Measurements from ENCODE around the gene GPC1. TPM values are rescaled to one million over a fixed set of nuclear protein-coding genes. Genes with fewer than 3 reads are reported as not detected.

GPC1 gene
- total and polyA plus RNA-seq, 2 donors (not counting 3 experiments of a cell fraction or from before 2014, with no cell fraction given): 9.6 to 31.1 TPM

GRCh38 chr2:240449764-240450531 is 14.5 kb downstream of the GPC1 start:
- Histone ChIP-seq H3K4me3 (replicated peaks in 1 of 3; ENCODE audit: insufficient read depth in 1 of 3, low read depth in 1 of 3, low read length in 3 of 3) (no peak overlapping the region), H3K27ac (ENCODE audit: insufficient read depth, low read depth, low read length) (no peak overlapping the region), H2AFZ (ENCODE audit: low read depth, low read length) (no peak overlapping the region), H3K27me3 (ENCODE audit: control insufficient read depth in 2 of 2, insufficient read depth in 2 of 2, low read length in 2 of 2) (peaks cover 10 to 17% of the 10 kb centered on the region in 2 experiments), H3K4me2 (ENCODE audit: insufficient read depth, low read length) (no peak overlapping the region), H3K36me3 (ENCODE audit: control insufficient read depth in 2 of 2, extremely low read depth in 1 of 2, insufficient read depth in 2 of 2, low read length in 2 of 2) (no peaks in the 10 kb centered on the region), H4K20me1 (replicated peaks; ENCODE audit: control insufficient read depth, extremely low read depth, insufficient read depth, low read length) (no peaks in the 10 kb centered on the region), H3K9me1 (replicated peaks; ENCODE audit: control insufficient read depth, extremely low read depth, insufficient read depth, low read length) (no peaks in the 10 kb centered on the region), H3K4me1 (ENCODE audit: control insufficient read depth, extremely low read depth, insufficient read depth, low read length) (no peaks in the 10 kb centered on the region), H3K9ac (replicated peaks; ENCODE audit: extremely low read depth, insufficient read depth, low read length) (no peak overlapping the region), H3K9me3 (replicated peaks; ENCODE audit: control insufficient read depth, insufficient read depth, low read length) (no peaks in the 10 kb centered on the region), H3K79me2 (ENCODE audit: control insufficient read depth, insufficient read depth, low read length) (no peaks in the 10 kb centered on the region)
- DNase-seq (ENCODE audit: low read depth, low spot score) (no peak), FAIRE-seq (no peak)
- TF ChIP-seq FOS (IDR thresholded peaks at IDR 0.05; ENCODE audit: borderline replicate concordance, insufficient read depth, low read length) (no peak), EZH2 (IDR thresholded peaks at IDR 0.05; ENCODE audit: borderline replicate concordance, low read depth, low read length, severe bottlenecking) (no peak), POLR2AphosphoS5 (IDR thresholded peaks at IDR 0.05; ENCODE audit: insufficient read depth, low read depth, low read length) (no peak), MAX (IDR thresholded peaks at IDR 0.05; ENCODE audit: insufficient read depth, insufficient read length) (no peak), MYC (IDR thresholded peaks at IDR 0.05; ENCODE audit: low read depth, low read length) (no peak), JUN (IDR thresholded peaks at IDR 0.05; ENCODE audit: borderline replicate concordance, insufficient read depth, insufficient read length, low read depth) (no peak), POLR2A (IDR thresholded peaks at IDR 0.05; ENCODE audit: low read depth, low read length) (no peak), GATA2 (IDR thresholded peaks at IDR 0.05; ENCODE audit: insufficient read depth, insufficient read length, low read depth, low read length) (no peak), CTCF (IDR thresholded peaks at IDR 0.05; ENCODE audit: extremely low read depth in 1 of 2, insufficient read depth in 1 of 2, low read depth in 1 of 2, low read length in 2 of 2) (no peak)
- CTCF ChIA-PET: no interaction called here
- dilution Hi-C loops (cut with MboI; ENCODE audit: extremely low pct_ligation_motif_present, low sequenced_read_pairs) (no loop called here), intact Hi-C loops (cut with micrococcal nuclease) (no loop called here)
- POLR2A ChIA-PET: no interaction called here
- BruUV-seq (replicated peaks): no TSS peak
